Progenitor cell of endocrine pancreas (in vitro differentiated cells): ENCODE data around the gene ZNF48. TPM values are rescaled to one million over a fixed set of nuclear protein-coding genes. Genes with fewer than 3 reads are reported as not detected.
A peak's percentile ranks its signal among the peaks of the same experiment; 100 is the strongest.

Source experiments
- DNase-seq: peaks from one replicate; pipeline ENCODE4 v3.0.0; 2021; ENCODE audit warnings: low spot score; ENCODE audit not compliant: unreplicated experiment
- H3K27ac Mint-ChIP-seq: 2 replicates; pipeline ENCODE4 v1.8.0; 2021; ENCODE audit warnings: mild to moderate bottlenecking, moderate library complexity, mixed read lengths
- H3K27me3 Mint-ChIP-seq: 2 replicates; pipeline ENCODE4 v1.8.0; 2021; ENCODE audit warnings: mixed read lengths
- H3K36me3 Mint-ChIP-seq: 2 replicates; pipeline ENCODE4 v1.8.0; 2022; ENCODE audit warnings: mixed read lengths; ENCODE audit not compliant: insufficient read depth
- H3K4me1 Mint-ChIP-seq: 2 replicates; pipeline ENCODE4 v1.8.0; 2021; ENCODE audit warnings: low read depth, mixed read lengths
- H3K4me3 Mint-ChIP-seq: 2 replicates; pipeline ENCODE4 v1.8.0; 2021; ENCODE audit warnings: low read depth, mild to moderate bottlenecking, moderate library complexity, mixed read lengths
- H3K9me3 Mint-ChIP-seq: 2 replicates; pipeline ENCODE4 v1.8.0; 2021; ENCODE audit warnings: low read depth, mixed read lengths
- long read RNA-seq: library from polyadenylated mRNA; unstranded; transcript quantifications from one replicate; pipeline ENCODE4 v2.0.0, GENCODE V29; 2020
- total RNA-seq: library from RNA; stranded (reverse); gene quantifications from 2 replicates; pipeline ENCODE4 v1.2.1, GENCODE V29; 2021
- TF ChIP-seq, protein P1 (sequence below): fragments of 200-600 bp; sonication (generic); IDR thresholded peaks from one replicate; pipeline ENCODE4 v1.5.0; 2021; ENCODE audit warnings: antibody characterized with exemption, mild to moderate bottlenecking; ENCODE audit not compliant: unreplicated experiment

Gene ZNF48
- total RNA-seq: 59.7 and 62.6 TPM in 2 replicates
- long read RNA-seq: 0 reads

DNA sequence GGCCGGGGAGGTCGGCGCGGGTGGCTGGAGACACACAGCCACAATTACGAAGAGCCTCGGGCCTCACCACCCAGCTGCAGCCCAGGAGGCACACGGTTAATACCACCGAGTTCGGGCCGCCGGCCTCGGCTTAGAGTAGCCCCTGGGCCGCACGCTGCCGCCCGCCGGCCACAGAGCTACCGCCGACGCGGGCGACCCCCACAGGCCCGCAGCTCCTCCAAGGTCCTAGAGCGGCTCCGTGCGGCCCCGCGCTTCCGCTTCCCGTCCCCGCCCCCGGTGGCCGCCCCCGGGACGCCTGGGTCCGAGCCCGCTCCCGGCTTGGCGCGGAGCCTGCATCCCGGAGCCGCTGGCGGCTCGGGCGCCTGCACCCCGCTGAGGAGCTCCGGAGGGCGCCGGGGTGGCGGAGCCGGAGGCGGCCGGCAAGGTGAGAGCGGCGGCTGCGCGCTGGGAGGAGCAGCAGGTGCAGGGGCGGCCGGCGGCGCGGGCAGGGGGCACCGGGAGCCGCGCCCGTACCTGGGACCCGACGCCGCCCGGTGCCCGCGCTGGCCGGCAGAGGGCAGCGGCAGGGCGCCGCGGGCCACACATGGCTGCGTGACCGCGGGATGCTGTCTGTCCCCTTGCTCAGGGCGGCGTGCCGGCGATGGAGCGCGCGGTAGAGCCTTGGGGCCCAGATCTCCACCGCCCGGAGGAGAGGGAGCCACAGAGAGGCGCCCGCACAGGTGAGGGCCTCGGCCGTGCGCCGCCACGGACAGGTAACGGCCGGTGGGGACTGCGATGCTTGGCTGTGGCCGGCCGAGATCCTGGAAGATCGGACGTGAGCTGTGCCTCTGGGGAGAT is at the start of gene ZNF48:
Gene ZNF48, plus strand, starts transcription at position 266 of the 837 bp plus-strand sequence. Its CDS starts 375 bp downstream, at position 641.
- TF ChIP-seq, protein P1, sequence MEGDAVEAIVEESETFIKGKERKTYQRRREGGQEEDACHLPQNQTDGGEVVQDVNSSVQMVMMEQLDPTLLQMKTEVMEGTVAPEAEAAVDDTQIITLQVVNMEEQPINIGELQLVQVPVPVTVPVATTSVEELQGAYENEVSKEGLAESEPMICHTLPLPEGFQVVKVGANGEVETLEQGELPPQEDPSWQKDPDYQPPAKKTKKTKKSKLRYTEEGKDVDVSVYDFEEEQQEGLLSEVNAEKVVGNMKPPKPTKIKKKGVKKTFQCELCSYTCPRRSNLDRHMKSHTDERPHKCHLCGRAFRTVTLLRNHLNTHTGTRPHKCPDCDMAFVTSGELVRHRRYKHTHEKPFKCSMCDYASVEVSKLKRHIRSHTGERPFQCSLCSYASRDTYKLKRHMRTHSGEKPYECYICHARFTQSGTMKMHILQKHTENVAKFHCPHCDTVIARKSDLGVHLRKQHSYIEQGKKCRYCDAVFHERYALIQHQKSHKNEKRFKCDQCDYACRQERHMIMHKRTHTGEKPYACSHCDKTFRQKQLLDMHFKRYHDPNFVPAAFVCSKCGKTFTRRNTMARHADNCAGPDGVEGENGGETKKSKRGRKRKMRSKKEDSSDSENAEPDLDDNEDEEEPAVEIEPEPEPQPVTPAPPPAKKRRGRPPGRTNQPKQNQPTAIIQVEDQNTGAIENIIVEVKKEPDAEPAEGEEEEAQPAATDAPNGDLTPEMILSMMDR: peak; percentile 56
- Mint-ChIP-seq H3K27ac (peak within 1 kb of the TSS; percentile 98), H3K4me3 (peak within 1 kb of the TSS; percentile 91), H3K36me3 (peaks cover 9% of the 10 kb centered on the region), H3K9me3 (no peaks in the 10 kb centered on the region), H3K27me3 (no peaks in the 10 kb centered on the region), H3K4me1 (peaks cover 25% of the 10 kb centered on the region)
- DNase-seq: peak; percentile 68

DNA sequence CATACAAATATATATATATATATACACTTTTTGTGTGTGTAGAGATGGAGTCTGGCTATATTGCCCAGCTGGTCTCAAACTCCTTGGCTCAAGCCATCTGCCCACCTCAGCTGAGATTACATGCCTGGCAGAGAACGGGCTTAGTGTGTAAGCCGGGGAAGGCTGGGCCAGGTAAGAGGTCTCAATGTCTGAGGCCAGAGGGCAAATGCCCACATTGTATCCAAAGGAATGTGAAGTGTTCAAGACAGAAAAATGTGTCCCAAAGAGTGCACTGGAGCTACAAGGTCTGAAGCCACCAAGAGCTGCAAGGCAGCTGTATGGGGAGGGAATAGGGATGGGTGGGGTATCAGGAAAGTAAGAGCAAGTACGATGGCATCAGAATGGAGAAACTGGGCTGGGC is 48.9 kb upstream of the ZNF48 start:
- Mint-ChIP-seq H3K4me1 (no peaks in the 10 kb centered on the region), H3K27me3 (no peaks in the 10 kb centered on the region), H3K36me3 (peaks cover 10% of the 10 kb centered on the region), H3K27ac (no peak overlapping the region), H3K4me3 (no peak overlapping the region), H3K9me3 (no peaks in the 10 kb centered on the region)
- no peak for DNase-seq
- TF ChIP-seq, protein P1: no peak

DNA sequence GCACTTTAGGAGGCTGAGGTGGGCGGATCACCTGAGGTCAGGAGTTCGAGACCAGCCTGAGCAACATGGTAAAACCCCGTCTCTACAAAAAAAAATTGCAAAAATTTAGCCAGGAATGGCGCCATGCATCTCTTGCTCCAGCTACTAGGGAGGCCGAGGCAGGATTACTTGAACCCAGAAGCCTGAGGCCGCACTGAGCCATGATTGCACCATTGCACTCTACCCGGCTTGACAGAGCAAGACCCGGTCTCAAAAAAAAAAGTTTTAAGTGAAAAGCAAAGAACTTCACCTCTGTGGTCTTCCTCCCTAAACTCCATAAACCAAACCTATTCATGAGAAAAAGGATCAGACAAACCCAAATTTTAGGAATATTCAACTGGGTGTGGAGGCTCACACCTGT is 47.1 kb upstream of the ZNF48 start:
- H3K9me3 Mint-ChIP-seq: no peaks in the 10 kb centered on the region
- H3K4me3 Mint-ChIP-seq: no peak overlapping the region
- peaks cover 18% of the 10 kb centered on the region for H3K36me3 Mint-ChIP-seq
- H3K27me3 Mint-ChIP-seq: no peaks in the 10 kb centered on the region
- no peaks in the 10 kb centered on the region for H3K4me1 Mint-ChIP-seq
- no peak for DNase-seq
- TF ChIP-seq, protein P1: no peak
- no peak overlapping the region for H3K27ac Mint-ChIP-seq

DNA sequence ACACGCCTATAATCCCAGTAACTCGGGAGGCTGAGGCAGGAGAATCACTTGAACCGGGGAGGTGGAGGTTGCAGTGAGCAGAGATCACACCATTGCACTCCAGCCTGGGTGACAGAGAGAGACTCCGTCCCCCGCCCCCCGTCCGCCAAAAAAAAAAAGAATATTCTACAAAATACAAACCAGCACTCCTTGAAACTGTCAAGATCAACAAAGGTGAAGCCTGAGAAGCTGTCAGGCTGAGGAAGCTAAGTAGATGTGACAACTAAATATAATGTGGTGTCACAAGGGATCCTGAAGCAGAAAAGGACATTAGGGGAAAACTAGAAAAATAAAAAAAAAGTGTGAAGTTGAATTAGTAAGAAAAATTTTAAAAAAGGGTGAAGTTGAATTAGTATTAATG is 46.3 kb upstream of the ZNF48 start:
- TF ChIP-seq, protein P1: no peak
- H3K27me3 Mint-ChIP-seq: no peaks in the 10 kb centered on the region
- H3K27ac Mint-ChIP-seq: no peak overlapping the region
- no peaks in the 10 kb centered on the region for H3K9me3 Mint-ChIP-seq
- peaks cover 19% of the 10 kb centered on the region for H3K36me3 Mint-ChIP-seq
- H3K4me1 Mint-ChIP-seq: no peaks in the 10 kb centered on the region
- no peak overlapping the region for H3K4me3 Mint-ChIP-seq
- DNase-seq: no peak

DNA sequence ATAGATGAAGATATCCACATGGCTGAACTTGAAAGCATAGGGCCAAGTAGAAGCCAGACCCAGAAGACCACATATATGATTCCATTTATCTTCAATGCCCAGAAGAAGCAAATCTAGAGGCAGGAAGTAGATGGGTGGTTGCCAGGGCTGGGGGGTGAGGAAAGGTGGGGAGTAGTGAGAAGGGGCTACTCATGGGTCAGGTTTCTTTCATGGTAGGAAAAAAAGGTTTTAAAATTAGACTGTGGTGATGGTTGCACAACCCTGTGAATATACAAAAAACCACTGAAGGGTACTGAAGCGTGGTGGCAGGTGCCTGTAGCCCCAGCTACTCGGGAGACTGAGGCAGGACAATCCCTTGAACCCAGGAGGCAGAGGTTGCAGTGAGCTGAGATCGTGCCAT is 45.5 kb upstream of the ZNF48 start:
- TF ChIP-seq, protein P1: no peak
- Mint-ChIP-seq H3K4me1 (peaks cover 6% of the 10 kb centered on the region), H3K27ac (no peak overlapping the region), H3K36me3 (peaks cover 19% of the 10 kb centered on the region), H3K9me3 (no peaks in the 10 kb centered on the region), H3K4me3 (no peak overlapping the region), H3K27me3 (no peaks in the 10 kb centered on the region)
- DNase-seq: no peak
